HUES48 (cell line): Measurements from ENCODE around the gene CDC5L.

ENCODE experiments used
- H3K27ac ChIP-seq: one replicate; pipeline ENCODE4 v1.7.0; 2013; ENCODE audit warnings: low read depth, low read length, inconsistent platforms
- H3K27me3 ChIP-seq: 2 replicates; pipeline ENCODE4 v1.6.1; 2013; ENCODE audit warnings: mild to moderate bottlenecking, low read length; ENCODE audit not compliant: control insufficient read depth, insufficient read depth
- H3K36me3 ChIP-seq: 2 replicates; pipeline ENCODE4 v1.6.1; 2013; ENCODE audit warnings: low read length; ENCODE audit not compliant: control insufficient read depth, insufficient read depth
- H3K4me1 ChIP-seq: 2 replicates; pipeline ENCODE4 v1.6.1; 2013; ENCODE audit warnings: mild to moderate bottlenecking, low read length; ENCODE audit not compliant: control insufficient read depth, insufficient read depth
- H3K4me3 ChIP-seq: 2 replicates; pipeline ENCODE4 v1.5.1; 2013; ENCODE audit warnings: mild to moderate bottlenecking, low read depth, low read length
- H3K9ac ChIP-seq: 2 replicates; pipeline ENCODE4 v1.6.1; 2013; ENCODE audit warnings: mild to moderate bottlenecking, low read depth, low read length, moderate library complexity
- H3K9me3 ChIP-seq: 2 replicates; pipeline ENCODE4 v1.6.1; 2013; ENCODE audit warnings: low read length; ENCODE audit not compliant: control insufficient read depth, insufficient read depth

The CDC5L gene

DNA sequence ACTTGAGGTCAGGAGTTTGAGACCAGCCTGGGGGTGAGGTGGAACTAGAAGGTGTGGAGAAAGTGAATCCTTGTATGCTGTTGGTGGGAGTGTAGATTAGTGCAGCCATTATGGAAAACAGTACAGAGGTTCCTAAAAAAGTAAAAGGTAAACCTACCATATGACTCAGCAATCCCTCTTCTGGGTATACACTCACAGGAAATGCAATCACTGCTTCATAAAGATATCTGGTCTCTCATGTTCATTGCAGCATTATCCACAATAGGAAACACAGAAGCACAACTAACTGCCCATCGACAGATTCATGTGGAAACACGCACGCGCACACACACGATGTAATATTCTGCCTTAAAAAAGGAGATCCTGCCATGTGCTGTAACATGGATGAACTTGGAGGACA, 66.7 kb downstream of the CDC5L start:
- Histone ChIP-seq H3K9ac (no peak overlapping the region), H3K4me1 (no peaks in the 10 kb centered on the region), H3K9me3 (no peaks in the 10 kb centered on the region), H3K36me3 (peaks cover 10% of the 10 kb centered on the region), H3K4me3 (no peak overlapping the region), H3K27ac (no peak overlapping the region), H3K27me3 (no peaks in the 10 kb centered on the region)

DNA sequence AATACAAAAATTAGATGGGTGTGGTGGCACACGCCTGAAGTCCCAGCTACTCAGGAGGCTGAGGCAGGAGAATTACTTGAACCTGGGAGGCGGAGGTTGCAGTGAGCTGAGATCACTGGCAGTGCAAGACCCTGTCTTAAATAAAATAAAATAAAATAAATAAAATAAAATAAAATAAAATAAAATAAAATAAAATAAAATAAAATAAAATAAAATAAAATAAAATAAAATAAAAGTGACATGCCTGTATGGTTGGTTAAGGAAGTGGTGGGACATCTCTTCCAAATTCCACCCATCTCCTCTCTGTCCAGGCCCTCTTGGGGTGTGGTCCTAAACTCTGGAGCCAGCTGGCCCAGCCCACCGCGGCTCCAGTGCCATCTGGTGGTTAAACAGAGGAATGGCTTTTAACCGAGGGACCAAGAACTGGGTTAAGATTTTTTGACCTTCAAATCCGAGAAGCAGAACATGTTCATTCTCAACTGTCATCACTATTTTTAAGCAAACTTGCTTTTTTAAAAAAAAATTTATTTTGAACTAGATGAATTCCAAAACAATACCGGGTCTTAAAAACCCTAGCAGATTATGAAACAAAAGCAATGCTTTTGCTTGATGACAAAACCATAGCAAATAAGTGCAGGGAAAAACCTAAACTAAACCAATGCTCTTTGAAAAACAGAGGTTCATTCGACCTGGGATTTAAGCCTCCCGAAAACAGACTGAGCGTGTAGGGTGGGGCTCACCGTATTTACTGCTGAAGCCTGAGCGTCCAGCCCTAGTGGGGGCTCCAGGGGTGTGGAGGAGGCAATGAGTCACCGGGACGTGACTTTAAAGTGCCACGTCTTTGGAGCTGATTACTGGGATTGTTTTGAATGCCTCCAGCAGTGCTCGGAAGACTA, 68.8 kb downstream of the CDC5L start:
- Histone ChIP-seq H3K4me1 (no peaks in the 10 kb centered on the region), H3K27ac (no peak overlapping the region), H3K9me3 (no peaks in the 10 kb centered on the region), H3K36me3 (peaks cover 10% of the 10 kb centered on the region), H3K4me3 (no peak overlapping the region), H3K27me3 (no peaks in the 10 kb centered on the region), H3K9ac (no peak overlapping the region)

DNA sequence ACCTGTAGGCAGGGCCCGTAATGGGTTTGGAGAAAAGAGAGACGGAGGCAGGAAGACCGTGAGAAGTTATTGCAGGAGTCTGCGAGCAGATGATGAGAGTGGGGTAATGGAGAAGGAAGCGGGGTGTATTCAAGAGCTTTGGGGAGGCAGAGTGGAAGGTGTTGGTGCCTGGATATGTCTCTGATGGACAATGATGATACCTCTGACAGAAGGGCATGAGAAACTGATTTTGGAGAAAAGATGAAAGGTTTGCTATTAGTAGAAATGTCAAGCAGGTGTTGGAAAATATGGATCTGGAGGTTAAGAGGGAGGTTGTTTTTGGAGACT, 69.4 kb downstream of the CDC5L start:
- no peak overlapping the region for H3K4me3 ChIP-seq
- H3K27ac ChIP-seq: no peak overlapping the region
- no peaks in the 10 kb centered on the region for H3K9me3 ChIP-seq
- H3K27me3 ChIP-seq: no peaks in the 10 kb centered on the region
- H3K4me1 ChIP-seq: no peaks in the 10 kb centered on the region
- no peak overlapping the region for H3K9ac ChIP-seq
- peaks cover 6% of the 10 kb centered on the region; the same call in 1 of the 2 replicates for H3K36me3 ChIP-seq

DNA sequence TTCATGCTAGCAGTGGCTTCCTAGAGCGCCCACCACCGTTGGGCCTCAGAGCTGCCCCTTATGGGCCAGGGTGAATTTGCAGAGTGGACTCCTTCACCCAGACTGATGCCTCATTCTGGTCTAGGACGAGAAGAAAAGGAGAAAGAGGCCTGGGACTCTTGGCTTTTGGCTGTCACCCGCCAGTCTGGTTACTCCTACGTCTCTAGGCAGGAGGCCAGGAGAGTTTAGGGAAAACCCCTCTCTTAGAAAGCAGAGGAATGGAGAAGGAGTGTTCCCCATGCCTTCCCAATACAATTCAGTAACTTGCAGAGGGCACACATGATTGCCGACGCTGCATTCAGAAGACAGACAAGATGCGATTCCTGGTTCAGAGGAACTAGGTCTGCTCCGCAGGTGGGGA, 70.1 kb downstream of the CDC5L start:
- Histone ChIP-seq H3K4me1 (no peaks in the 10 kb centered on the region), H3K4me3 (no peak overlapping the region), H3K9me3 (no peaks in the 10 kb centered on the region), H3K9ac (no peak overlapping the region), H3K27ac (no peak overlapping the region), H3K36me3 (0 out of 2 replicates have a peak, but pooled peaks cover 3% of the 10 kb centered on the region), H3K27me3 (no peaks in the 10 kb centered on the region)

DNA sequence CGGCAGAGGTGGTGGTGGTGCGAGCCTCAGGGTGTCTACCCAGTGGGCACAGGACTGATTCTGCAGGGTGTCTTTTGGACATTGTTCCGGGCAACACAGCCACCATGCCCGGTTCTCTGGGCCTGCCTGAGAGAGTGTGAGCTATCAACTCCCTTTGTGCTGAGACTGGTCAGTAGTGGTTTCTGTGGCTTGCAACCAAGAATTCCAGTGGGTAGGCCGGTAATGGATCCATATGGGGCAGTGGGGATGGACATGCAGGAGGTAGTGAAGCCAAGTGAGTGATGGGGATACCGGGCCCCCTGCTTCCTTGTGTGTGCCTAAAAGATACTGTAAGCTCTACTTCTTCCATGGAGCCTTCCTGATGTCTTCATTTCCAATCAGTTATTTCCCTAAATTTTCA, 71.0 kb downstream of the CDC5L start:
- Histone ChIP-seq H3K4me3 (no peak overlapping the region), H3K4me1 (no peaks in the 10 kb centered on the region), H3K36me3 (no peaks in the 10 kb centered on the region), H3K27ac (no peak overlapping the region), H3K27me3 (no peaks in the 10 kb centered on the region), H3K9ac (no peak overlapping the region), H3K9me3 (no peaks in the 10 kb centered on the region)

DNA sequence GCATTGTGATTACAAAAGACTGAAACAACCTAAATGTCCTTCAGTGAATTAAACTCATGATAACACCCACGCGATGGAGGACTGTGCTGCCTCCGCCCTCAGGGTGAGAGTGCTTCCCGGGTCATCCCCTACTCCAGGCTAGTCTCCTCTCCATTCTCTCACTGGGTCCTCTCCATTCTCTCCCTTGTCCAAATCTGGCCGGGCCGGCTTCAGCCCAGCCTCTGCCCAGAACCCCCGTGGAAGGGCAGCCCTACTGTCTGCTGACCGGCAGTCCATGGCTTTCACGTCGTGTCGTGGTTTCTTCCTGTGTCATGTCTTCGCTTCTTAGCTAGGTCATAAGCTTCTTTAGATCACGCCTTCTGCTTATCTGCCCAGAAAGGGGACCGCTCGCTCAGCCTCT, 74.8 kb downstream of the CDC5L start:
- H3K27ac ChIP-seq: no peak overlapping the region
- H3K4me3 ChIP-seq: no peak overlapping the region
- no peaks in the 10 kb centered on the region for H3K36me3 ChIP-seq
- H3K27me3 ChIP-seq: no peaks in the 10 kb centered on the region
- H3K9ac ChIP-seq: no peak overlapping the region
- no peaks in the 10 kb centered on the region for H3K9me3 ChIP-seq
- peaks cover 3% of the 10 kb centered on the region; the same call in 1 of the 2 replicates for H3K4me1 ChIP-seq

DNA sequence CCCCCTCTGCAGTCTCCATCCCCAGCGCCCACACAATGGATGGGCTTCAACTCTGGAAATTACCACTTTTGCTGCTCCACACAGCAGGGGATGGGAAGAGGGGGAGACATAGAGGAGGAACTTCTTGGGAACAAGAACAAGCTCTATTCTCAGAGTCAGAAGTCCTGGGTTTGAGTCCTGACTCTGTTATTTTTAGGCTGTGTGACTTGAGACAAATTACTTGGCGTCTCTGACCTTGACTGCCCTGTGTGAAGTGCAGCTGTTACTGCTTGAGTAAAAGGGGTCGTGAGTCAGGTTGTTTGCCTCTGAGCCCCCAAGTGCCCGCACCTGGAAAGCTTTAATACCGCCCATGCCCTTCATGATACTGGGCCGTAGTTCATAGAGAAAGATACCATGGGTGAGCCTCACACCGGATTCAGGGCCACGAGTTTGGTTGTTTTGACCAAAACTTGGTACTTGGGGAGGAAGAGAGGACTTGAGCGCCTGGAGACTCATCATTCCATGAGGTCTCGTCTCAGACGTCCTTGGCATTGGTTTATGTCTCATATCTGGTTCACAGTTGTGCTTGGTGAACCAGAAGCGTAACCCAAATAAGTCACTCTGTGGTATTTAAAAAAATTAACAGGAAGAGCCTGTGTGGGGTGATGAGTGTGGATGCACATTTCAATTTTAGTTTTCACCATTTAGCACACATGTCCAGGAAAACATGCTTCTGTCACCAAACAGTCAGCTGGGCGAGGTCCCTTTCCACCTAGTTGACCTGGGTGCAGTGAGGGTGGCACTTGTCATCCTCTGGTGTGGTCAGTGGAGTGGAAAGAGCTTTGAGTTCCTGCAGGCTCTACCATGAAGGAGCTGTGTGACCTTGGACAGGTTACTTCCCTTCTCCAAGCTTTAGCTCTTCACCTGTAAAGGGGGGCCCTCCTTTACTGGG, 75.6 kb downstream of the CDC5L start:
- no peak overlapping the region for H3K9ac ChIP-seq
- H3K27ac ChIP-seq: no peak overlapping the region
- H3K4me3 ChIP-seq: no peak overlapping the region
- H3K4me1 ChIP-seq: peaks cover 3% of the 10 kb centered on the region; the same call in 1 of the 2 replicates
- H3K27me3 ChIP-seq: no peaks in the 10 kb centered on the region
- no peaks in the 10 kb centered on the region for H3K9me3 ChIP-seq
- H3K36me3 ChIP-seq: no peaks in the 10 kb centered on the region

DNA sequence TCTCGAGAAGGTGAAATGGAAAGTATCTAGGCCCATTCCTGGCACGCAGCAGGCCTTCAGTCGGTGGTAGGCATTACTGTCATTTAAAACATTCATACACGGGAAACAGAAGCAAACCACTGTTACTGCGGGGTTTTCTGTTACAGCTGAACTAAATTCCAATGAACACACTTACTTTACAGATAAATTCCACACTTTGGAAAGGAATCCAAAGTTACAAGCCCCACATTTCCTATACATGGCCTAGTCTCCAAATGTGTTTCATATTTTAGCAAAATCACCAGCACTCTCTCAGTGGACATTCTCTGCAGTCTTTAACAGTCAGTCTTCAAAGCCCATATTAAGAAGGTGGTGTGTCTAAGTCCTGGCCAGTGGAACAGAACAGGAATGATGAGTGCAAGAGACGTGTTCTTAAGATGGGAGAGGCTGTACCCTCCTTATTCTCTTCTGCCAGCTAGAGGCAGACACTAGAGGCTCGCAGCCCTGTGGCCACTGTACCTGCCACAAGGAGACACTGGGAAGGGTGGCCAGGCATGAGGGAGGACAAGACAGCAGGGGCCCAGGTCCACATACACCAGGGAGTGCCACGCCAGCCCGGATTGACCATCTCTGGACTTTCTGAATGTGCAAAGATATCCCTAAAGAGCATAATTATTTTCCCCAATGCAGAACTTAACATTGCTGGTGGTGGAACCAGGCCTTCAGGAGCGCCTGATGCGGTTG, 76.4 kb downstream of the CDC5L start:
- Histone ChIP-seq H3K36me3 (no peaks in the 10 kb centered on the region), H3K4me3 (no peak overlapping the region), H3K27ac (no peak overlapping the region), H3K4me1 (peaks cover 3% of the 10 kb centered on the region; the same call in 1 of the 2 replicates), H3K9ac (no peak overlapping the region), H3K27me3 (no peaks in the 10 kb centered on the region), H3K9me3 (no peaks in the 10 kb centered on the region)

DNA sequence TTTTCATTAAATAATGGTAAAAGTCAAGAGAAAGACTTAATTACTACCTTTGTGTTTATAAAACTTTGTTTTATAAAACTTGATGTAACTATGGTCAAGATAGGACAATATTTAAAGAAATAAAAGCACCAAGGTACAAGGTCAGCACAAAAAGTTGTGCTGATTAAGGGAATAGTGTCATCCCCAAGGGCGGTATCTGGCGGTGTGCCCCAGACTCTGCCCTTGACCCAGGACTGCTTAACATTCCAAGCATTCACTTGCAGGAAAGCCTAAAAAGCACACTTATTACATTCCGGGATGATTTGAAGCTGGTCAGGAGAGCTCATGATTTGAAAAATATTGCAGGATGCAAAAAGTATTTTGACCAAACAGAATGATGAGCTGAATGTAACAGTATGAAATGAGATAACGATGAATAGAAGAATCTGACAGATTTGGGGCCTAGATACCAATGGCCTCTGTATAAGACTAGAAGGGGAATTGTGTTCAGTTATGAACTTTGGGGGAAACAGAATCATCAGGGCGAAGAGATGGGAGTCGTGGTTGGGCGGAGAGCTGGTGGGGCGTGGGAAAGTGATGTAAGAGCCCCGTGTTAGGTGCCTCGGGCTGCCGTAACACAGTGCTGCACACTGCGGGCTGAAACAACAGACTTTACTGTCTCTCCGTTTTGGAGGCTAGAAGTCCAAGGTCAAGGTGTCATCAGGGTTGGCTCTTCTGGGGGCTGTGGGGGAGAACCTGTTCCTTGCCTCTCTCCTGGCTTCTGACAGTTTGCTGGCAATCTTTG, 77.2 kb downstream of the CDC5L start:
- H3K36me3 ChIP-seq: no peaks in the 10 kb centered on the region
- no peak overlapping the region for H3K4me3 ChIP-seq

DNA sequence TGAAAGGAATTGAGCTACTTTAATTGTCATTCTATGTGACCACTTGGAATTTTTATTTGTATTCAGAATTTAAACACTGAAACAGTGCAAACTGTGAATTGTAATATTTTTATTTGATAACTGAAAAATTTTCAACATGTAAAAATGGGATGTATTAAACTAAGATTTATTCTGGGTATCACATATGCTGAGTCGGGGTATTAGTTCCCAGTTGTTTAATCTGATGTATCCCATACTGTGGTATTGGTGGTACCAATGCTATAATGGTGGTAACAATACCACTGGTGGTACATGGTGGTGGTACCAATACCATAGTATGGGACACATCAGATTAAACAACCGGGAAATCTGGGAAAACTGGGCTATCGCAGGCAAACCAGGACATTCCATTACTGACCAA, 79.4 kb downstream of the CDC5L start:
- no peak overlapping the region for H3K4me3 ChIP-seq
- H3K9ac ChIP-seq: no peak overlapping the region
- no peaks in the 10 kb centered on the region for H3K36me3 ChIP-seq
- H3K27ac ChIP-seq: no peak overlapping the region
- no peaks in the 10 kb centered on the region for H3K27me3 ChIP-seq
- no peaks in the 10 kb centered on the region for H3K9me3 ChIP-seq
- H3K4me1 ChIP-seq: peaks cover 9% of the 10 kb centered on the region

More for the DNA sequence above, 77.2 kb downstream of the CDC5L start:
- no peaks in the 10 kb centered on the region for H3K9me3 ChIP-seq
- peaks cover 3% of the 10 kb centered on the region; the same call in 1 of the 2 replicates for H3K4me1 ChIP-seq
- H3K9ac ChIP-seq: no peak overlapping the region
- no peak overlapping the region for H3K27ac ChIP-seq
- H3K27me3 ChIP-seq: no peaks in the 10 kb centered on the region
